Kidney epithelial cell (primary cell): ENCODE results near the gene MRPS33. TPM values are rescaled to one million over a fixed set of nuclear protein-coding genes. Genes with fewer than 3 reads are reported as not detected.

ENCODE experiments used
- DNase-seq: peaks from one replicate; pipeline ENCODE4 v3.0.0-alpha.2; 2010; ENCODE audit warnings: low read depth
- H3K27me3 ChIP-seq: 2 replicates; pipeline ENCODE4 v1.6.0; 2011; ENCODE audit warnings: low read length; ENCODE audit not compliant: control insufficient read depth, insufficient read depth
- H3K36me3 ChIP-seq: 2 replicates; pipeline ENCODE4 v1.5.1; 2011; ENCODE audit warnings: low read length; ENCODE audit not compliant: control insufficient read depth, insufficient read depth
- H3K4me3 ChIP-seq: 2 replicates; pipeline ENCODE4 v1.5.1; 2011; ENCODE audit warnings: low read depth, mild to moderate bottlenecking, control low read depth, low read length
- CTCF ChIP-seq: IDR thresholded peaks from 2 replicates; pipeline ENCODE4 v1.5.1; 2011; ENCODE audit warnings: mild to moderate bottlenecking, moderate library complexity, low read length, control low read depth, inconsistent platforms; ENCODE audit not compliant: insufficient read depth, poor library complexity, severe bottlenecking
- total RNA-seq: library from RNA; depleted of rRNA; stranded (reverse); fragments of >200 nt; gene quantifications from 2 replicates; pipeline ENCODE4 v1.2.3, GENCODE V29; 2015

The MRPS33 gene
- total RNA-seq = 32.2 and 36.6 TPM in 2 replicates

- DNase-seq = peak; percentile 72
- Histone ChIP-seq H3K4me3 (peak within 1 kb of the TSS; percentile 76), H3K27me3 (no peaks in the 10 kb centered on the region), H3K36me3 (no peaks in the 10 kb centered on the region)
- TF ChIP-seq CTCF = peak; percentile 74
Observed at GRCh38 chr7:141014524-141015395, at the start of gene MRPS33. MRPS33 (minus strand) TSS chr7:141014952; CDS start chr7:141010633, 4,319 bp downstream.

- DNase-seq = no peak
- H3K36me3 ChIP-seq = no peaks in the 10 kb centered on the region
- no peak for TF ChIP-seq CTCF
- H3K4me3 ChIP-seq = no peak overlapping the region
- H3K27me3 ChIP-seq = no peaks in the 10 kb centered on the region
Observed at GRCh38 chr7:141057788-141058187, 43.0 kb upstream of the MRPS33 start.

GRCh38 chr7:141055146-141055545, 40.4 kb upstream of the MRPS33 start:
- no peak for DNase-seq
- Histone ChIP-seq H3K36me3 (no peaks in the 10 kb centered on the region), H3K27me3 (no peaks in the 10 kb centered on the region), H3K4me3 (no peak overlapping the region)
- TF ChIP-seq CTCF = no peak

- no peak for DNase-seq
- TF ChIP-seq CTCF = no peak
- Histone ChIP-seq H3K36me3 (no peaks in the 10 kb centered on the region), H3K4me3 (no peak overlapping the region), H3K27me3 (no peaks in the 10 kb centered on the region)
Observed at GRCh38 chr7:141053626-141054025, 38.9 kb upstream of the MRPS33 start.

GRCh38 chr7:141045842-141046620, 31.3 kb upstream of the MRPS33 start:
- no peak for TF ChIP-seq CTCF
- Histone ChIP-seq H3K27me3 (no peaks in the 10 kb centered on the region), H3K4me3 (no peak overlapping the region), H3K36me3 (no peaks in the 10 kb centered on the region)
- peak; percentile 85 for DNase-seq
